HepG2 (cell line): ENCODE results near the gene DEDD2. TPM values are rescaled to one million over a fixed set of nuclear protein-coding genes. Genes with fewer than 3 reads are reported as not detected.

Experiments
- ARNT ChIP-seq: fragments of 450-650 bp; IDR thresholded peaks from 2 replicates; pipeline ENCODE4 v1.6.1; 2017
- FOXO4 ChIP-seq: sonication (generic); formaldehyde crosslinking; conservative IDR thresholded peaks from 2 replicates; pipeline ENCODE4 v1.8.1; 2023; ENCODE audit warnings: missing genetic modification reagents
- HNRNPK ChIP-seq: fragments of 200-400 bp; formaldehyde crosslinking; IDR thresholded peaks from 2 replicates; pipeline ENCODE4 v1.6.1; 2018; ENCODE audit warnings: low read length, low read depth, moderate library complexity, mild to moderate bottlenecking; ENCODE audit not compliant: poor library complexity, severe bottlenecking
- MTF2 ChIP-seq: sonication (generic); formaldehyde crosslinking; IDR thresholded peaks from 2 replicates; pipeline ENCODE4 v1.5.0; 2020; ENCODE audit warnings: missing genetic modification reagents, borderline replicate concordance
- NCOA5 ChIP-seq: sonication (generic); formaldehyde crosslinking; IDR thresholded peaks from 2 replicates; pipeline ENCODE4 v1.4.0; 2020; ENCODE audit warnings: missing genetic modification reagents
- PCBP1 ChIP-seq: fragments of 200-400 bp; formaldehyde crosslinking; IDR thresholded peaks from 2 replicates; pipeline ENCODE4 v1.6.1; 2017; ENCODE audit warnings: mild to moderate bottlenecking, low read depth, low read length, borderline replicate concordance
- PHF20 ChIP-seq: sonication (generic); formaldehyde crosslinking; IDR thresholded peaks from 2 replicates; pipeline ENCODE4 v1.5.0; 2020; ENCODE audit warnings: mild to moderate bottlenecking, missing genetic modification reagents
- SAP130 ChIP-seq: IDR thresholded peaks from 2 replicates; pipeline ENCODE4 v1.6.1; 2016; ENCODE audit warnings: low read depth
- TERF1 ChIP-seq: sonication (generic); formaldehyde crosslinking; IDR thresholded peaks from 2 replicates; pipeline ENCODE4 v1.8.0; 2022; ENCODE audit warnings: mild to moderate bottlenecking, missing genetic modification reagents, moderate library complexity
- ZBTB8A ChIP-seq: sonication (generic); formaldehyde crosslinking; IDR thresholded peaks from 2 replicates; pipeline ENCODE4 v1.4.0; 2020; ENCODE audit warnings: mild to moderate bottlenecking, low read depth, missing genetic modification reagents, borderline replicate concordance
- ZFYVE20 ChIP-seq: sonication (generic); formaldehyde crosslinking; IDR thresholded peaks from 2 replicates; pipeline ENCODE4 v1.8.0; 2023; ENCODE audit warnings: low read depth, mild to moderate bottlenecking, moderate library complexity, missing genetic modification reagents, borderline replicate concordance
- ZKSCAN1 ChIP-seq: fragments of 150-350 bp; IDR thresholded peaks from 2 replicates; pipeline ENCODE4 v1.6.1; 2014; ENCODE audit warnings: low read length
- polyA plus RNA-seq, 8 experiments: library from polyadenylated mRNA; depleted of rRNA in 3 of 8; stranded (reverse) in 7 of 8; unstranded in 1 of 8; fragments of >200 nt; fragmentation: Illumina TruSeq in 4 of 8; extraction: Trizol in 4 of 8; gene quantifications; 2 replicates each; pipeline versions ENCODE4 v1.2.1 to v1.2.3, GENCODE V29; 2011 to 2016; ENCODE audit warnings: low read depth in 4 of 8, missing spikeins in 1 of 8, mixed read lengths in 1 of 8; ENCODE audit not compliant: insufficient read depth in 1 of 8
- total RNA-seq, 5 experiments: library from RNA; depleted of rRNA; stranded (reverse); fragments of >200 nt; fragmentation: Illumina TruSeq; extraction: Trizol; gene quantifications; 2 replicates each; pipeline ENCODE4 v1.2.3, GENCODE V29; 2016; ENCODE audit warnings: low read depth in 1 of 5
- TF ChIP-seq, protein P1 (sequence below): sonication (generic); formaldehyde crosslinking; conservative IDR thresholded peaks from 2 replicates; pipeline ENCODE4 v1.8.0; 2022; ENCODE audit warnings: missing genetic modification reagents
- TF ChIP-seq, protein P2 (sequence below): sonication (generic); formaldehyde crosslinking; IDR thresholded peaks from 2 replicates; pipeline ENCODE4 v1.8.0; 2023; ENCODE audit warnings: mild to moderate bottlenecking, missing genetic modification reagents
- TF ChIP-seq, protein P3 (sequence below): sonication (generic); formaldehyde crosslinking; IDR thresholded peaks from one replicate; pipeline ENCODE4 v1.5.1; 2020; ENCODE audit warnings: mild to moderate bottlenecking, missing genetic modification reagents; ENCODE audit errors: not compliant biosample characterization

DEDD2 gene
- total and polyA plus RNA-seq, 2 of the 13 experiments (the other 11 are each of a cell fraction or from before 2014, with no cell fraction given), result 19.2 to 24.7 TPM

GRCh38 chr19:42246143-42246921, 28.9 kb upstream of the DEDD2 start (continued):
- TF ChIP-seq, protein P1, sequence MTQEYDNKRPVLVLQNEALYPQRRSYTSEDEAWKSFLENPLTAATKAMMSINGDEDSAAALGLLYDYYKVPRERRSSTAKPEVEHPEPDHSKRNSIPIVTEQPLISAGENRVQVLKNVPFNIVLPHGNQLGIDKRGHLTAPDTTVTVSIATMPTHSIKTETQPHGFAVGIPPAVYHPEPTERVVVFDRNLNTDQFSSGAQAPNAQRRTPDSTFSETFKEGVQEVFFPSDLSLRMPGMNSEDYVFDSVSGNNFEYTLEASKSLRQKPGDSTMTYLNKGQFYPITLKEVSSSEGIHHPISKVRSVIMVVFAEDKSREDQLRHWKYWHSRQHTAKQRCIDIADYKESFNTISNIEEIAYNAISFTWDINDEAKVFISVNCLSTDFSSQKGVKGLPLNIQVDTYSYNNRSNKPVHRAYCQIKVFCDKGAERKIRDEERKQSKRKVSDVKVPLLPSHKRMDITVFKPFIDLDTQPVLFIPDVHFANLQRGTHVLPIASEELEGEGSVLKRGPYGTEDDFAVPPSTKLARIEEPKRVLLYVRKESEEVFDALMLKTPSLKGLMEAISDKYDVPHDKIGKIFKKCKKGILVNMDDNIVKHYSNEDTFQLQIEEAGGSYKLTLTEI, result no peak
- TF ChIP-seq, protein P2, sequence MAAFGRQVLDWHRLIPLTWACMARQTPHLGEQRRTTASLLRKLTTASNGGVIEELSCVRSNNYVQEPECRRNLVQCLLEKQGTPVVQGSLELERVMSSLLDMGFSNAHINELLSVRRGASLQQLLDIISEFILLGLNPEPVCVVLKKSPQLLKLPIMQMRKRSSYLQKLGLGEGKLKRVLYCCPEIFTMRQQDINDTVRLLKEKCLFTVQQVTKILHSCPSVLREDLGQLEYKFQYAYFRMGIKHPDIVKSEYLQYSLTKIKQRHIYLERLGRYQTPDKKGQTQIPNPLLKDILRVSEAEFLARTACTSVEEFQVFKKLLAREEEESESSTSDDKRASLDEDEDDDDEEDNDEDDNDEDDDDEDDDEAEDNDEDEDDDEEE, result no peak
- TF ChIP-seq ZKSCAN1, result no peak
- TF ChIP-seq ZBTB8A (CRISPR knock-in tag), result no peak
- TF ChIP-seq PCBP1, result no peak
- no peak for TF ChIP-seq TERF1 (CRISPR knock-in tag)
- no peak for TF ChIP-seq HNRNPK
- TF ChIP-seq MTF2 (CRISPR knock-in tag), result peak; percentile 70; the same call in 1 of the 2 replicates
- no peak for TF ChIP-seq ARNT
- TF ChIP-seq PHF20 (CRISPR knock-in tag), result no peak
- no peak for TF ChIP-seq FOXO4 (CRISPR knock-in tag)
- TF ChIP-seq NCOA5 (CRISPR knock-in tag), result no peak
- no peak for TF ChIP-seq ZFYVE20 (CRISPR knock-in tag)
- TF ChIP-seq, protein P3, sequence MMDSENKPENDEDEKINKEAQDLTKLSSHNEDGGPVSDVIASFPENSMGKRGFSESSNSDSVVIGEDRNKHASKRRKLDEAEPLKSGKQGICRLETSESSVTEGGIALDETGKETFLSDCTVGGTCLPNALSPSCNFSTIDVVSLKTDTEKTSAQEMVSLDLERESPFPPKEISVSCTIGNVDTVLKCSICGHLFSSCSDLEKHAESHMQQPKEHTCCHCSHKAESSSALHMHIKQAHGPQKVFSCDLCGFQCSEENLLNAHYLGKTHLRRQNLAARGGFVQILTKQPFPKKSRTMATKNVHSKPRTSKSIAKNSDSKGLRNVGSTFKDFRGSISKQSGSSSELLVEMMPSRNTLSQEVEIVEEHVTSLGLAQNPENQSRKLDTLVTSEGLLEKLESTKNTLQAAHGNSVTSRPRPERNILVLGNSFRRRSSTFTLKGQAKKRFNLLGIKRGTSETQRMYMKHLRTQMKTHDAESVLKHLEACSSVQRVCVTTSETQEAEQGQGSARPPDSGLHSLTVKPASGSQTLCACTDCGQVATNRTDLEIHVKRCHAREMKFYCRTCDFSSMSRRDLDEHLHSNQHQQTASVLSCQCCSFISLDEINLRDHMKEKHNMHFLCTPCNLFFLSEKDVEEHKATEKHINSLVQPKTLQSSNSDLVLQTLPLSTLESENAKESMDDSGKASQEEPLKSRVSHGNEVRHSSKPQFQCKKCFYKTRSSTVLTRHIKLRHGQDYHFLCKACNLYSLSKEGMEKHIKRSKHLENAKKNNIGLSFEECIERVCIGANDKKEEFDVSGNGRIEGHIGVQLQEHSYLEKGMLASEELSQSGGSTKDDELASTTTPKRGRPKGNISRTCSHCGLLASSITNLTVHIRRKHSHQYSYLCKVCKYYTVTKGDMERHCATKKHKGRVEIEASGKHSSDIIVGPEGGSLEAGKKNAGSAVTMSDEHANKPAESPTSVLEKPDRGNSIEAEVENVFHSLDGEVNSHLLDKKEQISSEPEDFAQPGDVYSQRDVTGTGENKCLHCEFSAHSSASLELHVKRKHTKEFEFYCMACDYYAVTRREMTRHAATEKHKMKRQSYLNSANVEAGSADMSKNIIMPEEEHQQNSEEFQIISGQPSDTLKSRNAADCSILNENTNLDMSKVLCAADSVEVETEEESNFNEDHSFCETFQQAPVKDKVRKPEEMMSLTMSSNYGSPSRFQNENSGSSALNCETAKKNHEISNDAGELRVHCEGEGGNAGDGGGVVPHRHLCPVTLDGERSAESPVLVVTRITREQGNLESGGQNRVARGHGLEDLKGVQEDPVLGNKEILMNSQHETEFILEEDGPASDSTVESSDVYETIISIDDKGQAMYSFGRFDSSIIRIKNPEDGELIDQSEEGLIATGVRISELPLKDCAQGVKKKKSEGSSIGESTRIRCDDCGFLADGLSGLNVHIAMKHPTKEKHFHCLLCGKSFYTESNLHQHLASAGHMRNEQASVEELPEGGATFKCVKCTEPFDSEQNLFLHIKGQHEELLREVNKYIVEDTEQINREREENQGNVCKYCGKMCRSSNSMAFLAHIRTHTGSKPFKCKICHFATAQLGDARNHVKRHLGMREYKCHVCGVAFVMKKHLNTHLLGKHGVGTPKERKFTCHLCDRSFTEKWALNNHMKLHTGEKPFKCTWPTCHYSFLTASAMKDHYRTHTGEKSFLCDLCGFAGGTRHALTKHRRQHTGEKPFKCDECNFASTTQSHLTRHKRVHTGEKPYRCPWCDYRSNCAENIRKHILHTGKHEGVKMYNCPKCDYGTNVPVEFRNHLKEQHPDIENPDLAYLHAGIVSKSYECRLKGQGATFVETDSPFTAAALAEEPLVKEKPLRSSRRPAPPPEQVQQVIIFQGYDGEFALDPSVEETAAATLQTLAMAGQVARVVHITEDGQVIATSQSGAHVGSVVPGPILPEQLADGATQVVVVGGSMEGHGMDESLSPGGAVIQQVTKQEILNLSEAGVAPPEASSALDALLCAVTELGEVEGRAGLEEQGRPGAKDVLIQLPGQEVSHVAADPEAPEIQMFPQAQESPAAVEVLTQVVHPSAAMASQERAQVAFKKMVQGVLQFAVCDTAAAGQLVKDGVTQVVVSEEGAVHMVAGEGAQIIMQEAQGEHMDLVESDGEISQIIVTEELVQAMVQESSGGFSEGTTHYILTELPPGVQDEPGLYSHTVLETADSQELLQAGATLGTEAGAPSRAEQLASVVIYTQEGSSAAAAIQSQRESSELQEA (CRISPR knock-in tag), result no peak
- TF ChIP-seq SAP130 (CRISPR knock-in tag), result peak; percentile 47; the same call in 1 of the 2 replicates
